ENCODE measurements around the gene COPG1. TPM values are rescaled to one million over a fixed set of nuclear protein-coding genes. Genes with fewer than 3 reads are reported as not detected.

The COPG1 gene
- total RNA-seq, 4 donors from 2014 or later: 35.6 to 409 (median 118) TPM

DNA sequence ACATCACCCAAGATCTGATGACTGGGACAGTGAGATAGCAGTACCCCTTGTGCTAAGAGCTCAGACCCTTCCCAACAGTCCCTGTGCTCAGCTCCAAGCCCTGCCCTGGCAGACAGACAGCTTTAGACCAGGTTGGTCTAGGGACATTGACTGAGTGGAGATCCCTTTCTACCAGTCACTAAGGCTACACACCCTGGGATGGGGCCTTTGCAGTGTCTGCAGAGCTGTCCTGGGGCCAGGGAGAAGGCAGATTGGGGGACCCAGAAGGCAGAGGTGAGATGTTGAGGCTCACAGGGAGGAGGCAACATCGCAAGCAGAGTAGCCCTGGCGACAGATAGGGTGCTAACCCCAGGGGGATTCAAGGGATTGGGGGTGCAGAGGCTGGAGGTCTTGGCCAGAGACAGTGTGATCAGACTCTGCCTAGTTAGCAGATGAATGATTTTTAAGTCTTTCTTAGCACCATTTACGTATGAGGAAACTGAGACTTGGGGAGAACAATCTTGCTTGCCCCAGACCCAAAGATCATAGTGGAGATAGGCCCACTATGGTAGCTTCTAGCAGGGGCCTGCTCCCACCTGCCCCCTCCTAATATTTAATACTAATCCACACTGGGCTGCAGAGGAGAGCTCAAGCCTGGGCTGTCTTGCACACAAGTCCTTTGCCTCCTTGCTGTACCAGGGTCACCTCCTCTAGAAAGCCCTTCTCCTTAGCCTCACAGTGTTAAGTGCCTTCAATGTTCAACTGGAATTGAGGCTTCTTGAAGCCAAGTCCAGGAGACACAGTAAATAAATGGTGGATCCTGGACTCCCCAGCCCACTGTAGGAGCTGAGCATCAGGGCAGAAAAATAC lies 61.9 kb downstream of the COPG1 start:
- H3K36me3 ChIP-seq: no peaks in the 10 kb centered on the region
- DNase-seq: no peak
- TF ChIP-seq POLR2A (IDR thresholded peaks at IDR 0.05): no peak
- TF ChIP-seq, protein P1, sequence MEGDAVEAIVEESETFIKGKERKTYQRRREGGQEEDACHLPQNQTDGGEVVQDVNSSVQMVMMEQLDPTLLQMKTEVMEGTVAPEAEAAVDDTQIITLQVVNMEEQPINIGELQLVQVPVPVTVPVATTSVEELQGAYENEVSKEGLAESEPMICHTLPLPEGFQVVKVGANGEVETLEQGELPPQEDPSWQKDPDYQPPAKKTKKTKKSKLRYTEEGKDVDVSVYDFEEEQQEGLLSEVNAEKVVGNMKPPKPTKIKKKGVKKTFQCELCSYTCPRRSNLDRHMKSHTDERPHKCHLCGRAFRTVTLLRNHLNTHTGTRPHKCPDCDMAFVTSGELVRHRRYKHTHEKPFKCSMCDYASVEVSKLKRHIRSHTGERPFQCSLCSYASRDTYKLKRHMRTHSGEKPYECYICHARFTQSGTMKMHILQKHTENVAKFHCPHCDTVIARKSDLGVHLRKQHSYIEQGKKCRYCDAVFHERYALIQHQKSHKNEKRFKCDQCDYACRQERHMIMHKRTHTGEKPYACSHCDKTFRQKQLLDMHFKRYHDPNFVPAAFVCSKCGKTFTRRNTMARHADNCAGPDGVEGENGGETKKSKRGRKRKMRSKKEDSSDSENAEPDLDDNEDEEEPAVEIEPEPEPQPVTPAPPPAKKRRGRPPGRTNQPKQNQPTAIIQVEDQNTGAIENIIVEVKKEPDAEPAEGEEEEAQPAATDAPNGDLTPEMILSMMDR (IDR thresholded peaks at IDR 0.05): no peak
- H3K9me3 ChIP-seq: no peaks in the 10 kb centered on the region
- H3K4me1 ChIP-seq: no peaks in the 10 kb centered on the region
- H3K4me3 ChIP-seq: no peak overlapping the region
- no peak overlapping the region for H3K27ac ChIP-seq
- intact Hi-C loops (cut with DNase I; ENCODE audit: low total_unique reads): no loop called here
- H3K27me3 ChIP-seq: no peaks in the 10 kb centered on the region

DNA sequence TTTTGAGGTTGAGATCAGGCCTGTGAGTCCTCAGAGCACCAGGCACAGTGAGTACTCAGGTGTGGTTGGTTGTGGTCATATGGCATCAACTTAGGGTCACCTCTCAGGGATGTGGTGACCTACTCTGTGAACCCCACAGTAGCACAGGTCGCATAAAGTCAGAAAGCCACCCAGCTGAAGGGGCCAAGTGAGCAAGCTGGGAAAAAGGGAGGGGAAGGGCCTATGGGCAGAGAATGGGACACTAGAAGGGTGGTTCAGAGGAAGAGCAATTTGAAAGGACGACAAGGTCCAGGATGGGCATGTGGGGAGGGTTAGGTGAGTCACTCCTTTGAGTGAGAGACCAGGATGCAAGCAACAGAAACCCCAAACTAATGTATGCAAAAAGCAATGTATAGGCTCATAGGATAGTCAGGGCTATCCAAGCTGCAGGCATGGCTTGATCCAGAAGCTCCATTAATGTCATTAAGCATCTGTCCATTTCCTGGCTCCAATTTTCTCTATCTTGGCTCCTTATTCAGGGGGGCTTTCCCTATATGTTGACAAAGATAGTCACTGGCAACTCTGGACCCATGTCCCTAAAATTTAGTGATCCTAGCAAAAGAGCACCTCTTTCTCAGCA lies 62.7 kb downstream of the COPG1 start:
- H3K4me3 ChIP-seq: no peak overlapping the region
- DNase-seq: no peak
- TF ChIP-seq, protein P1 (IDR thresholded peaks at IDR 0.05): no peak
- TF ChIP-seq POLR2A (IDR thresholded peaks at IDR 0.05): no peak
- peaks cover 0 to 3% of the 10 kb centered on the region in 2 donors for H3K4me1 ChIP-seq
- no peaks in the 10 kb centered on the region for H3K9me3 ChIP-seq
- intact Hi-C loops (cut with DNase I; ENCODE audit: low total_unique reads): no loop called here
- no peak overlapping the region for H3K27ac ChIP-seq
- H3K27me3 ChIP-seq: no peaks in the 10 kb centered on the region
- H3K36me3 ChIP-seq: no peaks in the 10 kb centered on the region

DNA sequence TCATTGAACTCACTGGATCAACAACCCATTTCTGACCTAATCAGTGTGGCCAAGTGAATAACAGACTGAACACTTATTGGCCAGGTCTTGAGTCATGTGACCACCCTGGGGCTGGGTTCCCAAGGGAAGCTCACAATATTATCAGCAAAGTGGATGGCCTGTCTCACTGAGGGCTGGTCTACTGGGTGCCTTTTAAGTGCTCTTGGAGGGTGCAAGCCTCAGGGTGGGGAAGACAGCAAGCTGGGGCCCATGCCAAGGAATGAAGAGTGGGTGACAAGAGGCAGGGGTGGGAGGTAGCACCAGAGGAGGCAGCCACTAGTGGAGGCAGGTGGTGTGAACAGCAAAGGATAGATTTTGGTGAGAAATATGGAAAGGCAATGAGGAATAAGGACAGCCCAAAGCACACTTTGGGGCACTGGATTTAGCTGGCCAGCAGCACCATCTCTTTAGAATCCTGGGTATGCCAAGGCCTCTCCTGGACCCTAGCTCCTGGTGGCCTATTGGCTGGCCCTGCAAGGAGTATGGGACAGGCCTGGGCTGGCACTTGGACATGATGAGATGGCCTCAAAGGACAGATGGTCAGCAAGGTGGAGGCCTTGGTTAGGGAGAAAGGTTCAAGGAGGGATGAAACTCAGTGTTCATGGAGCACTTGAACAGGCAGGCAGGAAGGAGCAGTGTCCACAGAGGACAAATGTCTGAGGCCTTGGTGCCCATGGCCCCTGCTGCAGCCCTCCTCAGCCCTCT lies 63.4 kb downstream of the COPG1 start:
- DNase-seq: no peak

DNA sequence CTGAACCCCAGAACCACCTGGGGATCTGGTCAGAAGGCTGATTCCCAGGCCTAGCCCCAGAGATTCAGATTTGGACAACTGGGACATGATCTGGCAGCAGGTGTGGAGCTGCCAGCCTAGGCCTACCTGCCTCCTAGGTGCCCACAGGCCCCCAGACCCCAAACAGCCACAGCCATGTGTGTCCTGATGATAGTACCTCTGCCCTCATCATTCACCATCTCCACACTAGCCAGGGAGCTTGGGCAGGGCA lies 63.9 kb downstream of the COPG1 start:
- DNase-seq: no peak
- intact Hi-C loops (cut with DNase I; ENCODE audit: low total_unique reads): no loop called here
- no peaks in the 10 kb centered on the region for H3K36me3 ChIP-seq
- no peaks in the 10 kb centered on the region for H3K27me3 ChIP-seq
- TF ChIP-seq, protein P1 (IDR thresholded peaks at IDR 0.05): no peak
- no peak for TF ChIP-seq POLR2A (IDR thresholded peaks at IDR 0.05)
- no peak overlapping the region for H3K4me3 ChIP-seq
- H3K4me1 ChIP-seq: peaks cover 0 to 4% of the 10 kb centered on the region in 2 donors
- H3K27ac ChIP-seq: peak overlapping the region; percentile 93 to 95
- no peaks in the 10 kb centered on the region for H3K9me3 ChIP-seq

More for the DNA sequence above, 63.4 kb downstream of the COPG1 start:
- Histone ChIP-seq H3K9me3 (no peaks in the 10 kb centered on the region), H3K4me3 (no peak overlapping the region), H3K36me3 (no peaks in the 10 kb centered on the region), H3K4me1 (peaks cover 0 to 4% of the 10 kb centered on the region in 2 donors), H3K27ac (peak overlapping the region in 1 of 2 donors; percentile 93), H3K27me3 (no peaks in the 10 kb centered on the region)
- intact Hi-C loops (cut with DNase I; ENCODE audit: low total_unique reads): no loop called here
- TF ChIP-seq, protein P1 (IDR thresholded peaks at IDR 0.05): no peak
- no peak for TF ChIP-seq POLR2A (IDR thresholded peaks at IDR 0.05)

Data from uterus (tissue), 4 donors.